NT2/D1 (cell line): ENCODE results near the gene CD52.

Source experiments
- SUZ12 ChIP-seq: IDR thresholded peaks from 2 replicates; pipeline ENCODE4 v1.6.1; 2011; ENCODE audit not compliant: insufficient read length, insufficient read depth; ENCODE audit errors: extremely low read depth
- ZNF274 ChIP-seq: IDR thresholded peaks from 2 replicates; pipeline ENCODE4 v1.6.1; 2011; ENCODE audit warnings: mild to moderate bottlenecking, low read depth, low read length

DNA sequence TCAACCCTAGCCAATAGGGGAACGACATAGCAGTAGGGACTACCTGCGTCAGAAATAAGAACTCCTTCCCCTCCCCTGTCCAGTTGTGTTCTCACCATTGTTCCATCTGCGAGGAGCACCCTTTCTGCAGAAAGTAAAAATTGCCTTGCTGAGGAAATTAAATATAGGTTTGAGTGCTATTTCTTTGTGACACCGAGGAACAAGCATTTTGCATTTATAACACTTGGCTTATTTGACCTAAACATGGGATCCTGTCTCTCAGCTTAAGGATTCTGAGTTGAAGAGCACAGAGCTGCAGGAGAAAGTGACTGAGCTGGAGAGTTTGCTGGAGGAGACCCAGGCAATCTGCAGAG lies 48.6 kb upstream of the CD52 start:
- TF ChIP-seq SUZ12 (no peak), ZNF274 (no peak)
